Stimulated activated CD8-positive, alpha-beta memory T cell treated with anti-CD3 and anti-CD28 coated beads, Interleukin-15, amount 100 ng/mL, for 1 hour (primary cell): ENCODE data around the gene SLC39A11.
"Not testable (repeated sequence)": the region's sequence is repeated elsewhere in the genome, so short reads cannot be mapped to it uniquely, and the experiment has no call there.

Experiments used
- DNase-seq: peaks from one replicate; pipeline ENCODE4 v3.0.0-alpha.2; 2020; ENCODE audit warnings: low read depth

Gene SLC39A11

GRCh38 chr17:73007407-73007806 is 85.1 kb downstream of the SLC39A11 start:
- no peak for DNase-seq

- DNase-seq = no peak
Observed at GRCh38 chr17:73005360-73005759, 87.1 kb downstream of the SLC39A11 start.

- DNase-seq = no peak
Observed at GRCh38 chr17:73003487-73003886, 89.0 kb downstream of the SLC39A11 start.

- DNase-seq = no peak
Observed at GRCh38 chr17:73000832-73001231, 91.7 kb downstream of the SLC39A11 start.

GRCh38 chr17:72999474-72999873 is 93.0 kb downstream of the SLC39A11 start:
- not testable (repeated sequence) for DNase-seq

GRCh38 chr17:72998343-72998742 is 94.1 kb downstream of the SLC39A11 start:
- no peak for DNase-seq

GRCh38 chr17:72997559-72997958 is 94.9 kb downstream of the SLC39A11 start:
- no peak for DNase-seq

GRCh38 chr17:72996791-72997190 is 95.7 kb downstream of the SLC39A11 start:
- no peak for DNase-seq

GRCh38 chr17:72995008-72995656 is 97.4 kb downstream of the SLC39A11 start:
- DNase-seq = no peak

- not testable (repeated sequence) for DNase-seq
Observed at GRCh38 chr17:72992783-72993467, 99.6 kb downstream of the SLC39A11 start.

GRCh38 chr17:72991651-72992050 is 100.8 kb downstream of the SLC39A11 start:
- no peak for DNase-seq

GRCh38 chr17:72989074-72989610 is 103.3 kb downstream of the SLC39A11 start:
- DNase-seq = no peak

- no peak for DNase-seq
Observed at GRCh38 chr17:72988451-72988850, 104.0 kb downstream of the SLC39A11 start.

- DNase-seq = no peak
Observed at GRCh38 chr17:72987166-72987565, 105.3 kb downstream of the SLC39A11 start.

- DNase-seq = peak; percentile 10
Observed at GRCh38 chr17:72985882-72986720, 106.4 kb downstream of the SLC39A11 start.

- DNase-seq = no peak
Observed at GRCh38 chr17:72984926-72985325, 107.6 kb downstream of the SLC39A11 start.

- DNase-seq = no peak
Observed at GRCh38 chr17:72984145-72984925, 108.2 kb downstream of the SLC39A11 start.

- no peak for DNase-seq
Observed at GRCh38 chr17:72982680-72983079, 109.8 kb downstream of the SLC39A11 start.

GRCh38 chr17:72978593-72979218 is 113.8 kb downstream of the SLC39A11 start:
- no peak for DNase-seq

GRCh38 chr17:72977771-72978417 is 114.6 kb downstream of the SLC39A11 start:
- no peak for DNase-seq
